GM23338 (cell line): ENCODE measurements around the gene SEPTIN8. TPM values are rescaled to one million over a fixed set of nuclear protein-coding genes. Genes with fewer than 3 reads are reported as not detected.

Source experiments
- ATAC-seq: fragments of 200-7000 bp; cut with Tn5 transposase; 3 replicates; pipeline ENCODE4 v1.9.1; 2020
- DNase-seq: peaks from one replicate; pipeline ENCODE4 v3.0.0-alpha.2; 2015; ENCODE audit warnings: low spot score
- H2AFZ ChIP-seq: fragments of 200-600 bp; sonication (generic); 2 replicates; pipeline ENCODE4 v1.8.0; 2016; ENCODE audit warnings: antibody characterized with exemption, mild to moderate bottlenecking, moderate library complexity
- H3F3A ChIP-seq: fragments of 200-600 bp; sonication (generic); replicated peaks from 2 replicates; pipeline ENCODE4 v1.8.0; 2017; ENCODE audit warnings: antibody characterized with exemption, mixed run types, low read depth
- H3K27ac ChIP-seq: fragments of 200-600 bp; sonication (generic); 2 replicates; pipeline ENCODE4 v1.6.1; 2016; ENCODE audit warnings: low read depth
- H3K27me3 ChIP-seq: fragments of 200-600 bp; sonication (generic); 2 replicates; pipeline ENCODE4 v1.8.0; 2016; ENCODE audit warnings: mild to moderate bottlenecking, mixed run types, moderate library complexity; ENCODE audit not compliant: insufficient read depth
- H3K36me3 ChIP-seq: fragments of 200-600 bp; sonication (generic); 2 replicates; pipeline ENCODE4 v1.8.0; 2016; ENCODE audit warnings: mild to moderate bottlenecking; ENCODE audit not compliant: insufficient read depth
- H3K4me1 ChIP-seq: fragments of 200-600 bp; sonication (generic); 2 replicates; pipeline ENCODE4 v1.8.0; 2016; ENCODE audit warnings: mild to moderate bottlenecking, moderate library complexity; ENCODE audit not compliant: insufficient read depth
- H3K4me2 ChIP-seq: fragments of 200-600 bp; sonication (generic); 2 replicates; pipeline ENCODE4 v1.7.1; 2017; ENCODE audit warnings: mixed run types
- H3K4me3 ChIP-seq: fragments of 200-600 bp; sonication (generic); 2 replicates; pipeline ENCODE4 v1.6.1; 2016; ENCODE audit warnings: mixed run types
- H3K79me2 ChIP-seq: fragments of 200-600 bp; sonication (generic); replicated peaks from 2 replicates; pipeline ENCODE4 v1.8.0; 2017; ENCODE audit warnings: mild to moderate bottlenecking; ENCODE audit not compliant: insufficient read depth
- H3K9me2 ChIP-seq: fragments of 200-600 bp; sonication (generic); 2 replicates; pipeline ENCODE4 v1.8.0; 2017; ENCODE audit not compliant: insufficient read depth
- H4K20me1 ChIP-seq: fragments of 200-600 bp; sonication (generic); replicated peaks from 2 replicates; pipeline ENCODE4 v1.8.0; 2017; ENCODE audit warnings: mild to moderate bottlenecking; ENCODE audit not compliant: insufficient read depth
- H3K27ac Mint-ChIP-seq: 2 replicates; pipeline ENCODE4 v1.8.0; 2020; ENCODE audit warnings: inconsistent platforms, mild to moderate bottlenecking, moderate library complexity, mixed read lengths
- H3K27me3 Mint-ChIP-seq: 3 replicates; pipeline ENCODE4 v1.8.0; 2022; ENCODE audit warnings: low read depth, mild to moderate bottlenecking, moderate library complexity, mixed read lengths, inconsistent platforms; ENCODE audit not compliant: insufficient read depth, poor library complexity
- H3K36me3 Mint-ChIP-seq: 3 replicates; pipeline ENCODE4 v1.8.0; 2021; ENCODE audit warnings: low read depth, mild to moderate bottlenecking, inconsistent platforms, moderate library complexity, mixed read lengths
- H3K4me1 Mint-ChIP-seq: 3 replicates; pipeline ENCODE4 v1.8.0; 2020; ENCODE audit warnings: mild to moderate bottlenecking, inconsistent platforms, mixed read lengths
- H3K4me3 Mint-ChIP-seq: 3 replicates; pipeline ENCODE4 v1.8.0; 2021; ENCODE audit warnings: moderate library complexity, mild to moderate bottlenecking, inconsistent platforms, mixed read lengths
- H3K9me3 Mint-ChIP-seq: 3 replicates; pipeline ENCODE4 v1.8.0; 2020; ENCODE audit warnings: moderate library complexity, mild to moderate bottlenecking, inconsistent platforms, mixed read lengths
- CREB1 ChIP-seq: fragments of 250-450 bp; sonication (Bioruptor Pico); IDR thresholded peaks from 2 replicates; pipeline ENCODE4 v1.5.0; 2020; ENCODE audit warnings: low read depth, mild to moderate bottlenecking, moderate library complexity
- ETS1 ChIP-seq: IDR thresholded peaks from 2 replicates; pipeline ENCODE4 v1.6.1; 2016; ENCODE audit warnings: antibody characterized with exemption
- EZH2 ChIP-seq: fragments of 200-600 bp; sonication (generic); IDR thresholded peaks from one replicate; pipeline ENCODE4 v1.8.0; 2017; ENCODE audit warnings: antibody characterized with exemption, mild to moderate bottlenecking, low read depth; ENCODE audit not compliant: unreplicated experiment
- EZH2phosphoT487 ChIP-seq: fragments of 200-600 bp; sonication (generic); IDR thresholded peaks from one replicate; pipeline ENCODE4 v1.8.1; 2018; ENCODE audit warnings: antibody characterized with exemption; ENCODE audit not compliant: unreplicated experiment
- JUNB ChIP-seq: IDR thresholded peaks from one replicate; pipeline ENCODE4 v1.6.1; 2016; ENCODE audit warnings: antibody characterized with exemption; ENCODE audit not compliant: unreplicated experiment
- POLR2AphosphoS5 ChIP-seq: IDR thresholded peaks from 2 replicates; pipeline ENCODE4 v1.6.1; 2016; ENCODE audit warnings: antibody characterized with exemption, low read depth
- STAT1 ChIP-seq: IDR thresholded peaks from one replicate; pipeline ENCODE4 v1.6.1; 2016; ENCODE audit warnings: antibody characterized with exemption; ENCODE audit not compliant: unreplicated experiment
- ZNF114 ChIP-seq: fragments of 250-450 bp; sonication (Bioruptor Pico); IDR thresholded peaks from 2 replicates; pipeline ENCODE4 v1.5.0; 2020; ENCODE audit warnings: mild to moderate bottlenecking, moderate library complexity
- polyA plus RNA-seq: library from polyadenylated mRNA; unstranded; fragments of >200 nt; fragmentation: Nextera tagmentation; extraction: Ambion mirVana; gene quantifications from 2 replicates; pipeline ENCODE4 v1.2.1, GENCODE V29; 2016
- total RNA-seq: library from RNA; depleted of rRNA; stranded (reverse); fragments of >200 nt; shearing (Covaris generic); gene quantifications from 2 replicates; pipeline ENCODE4 v1.2.3, GENCODE V29; 2014
- TF ChIP-seq, protein P1 (sequence below): fragments of 250-450 bp; sonication (Bioruptor Pico); IDR thresholded peaks from 2 replicates; pipeline ENCODE4 v1.5.0; 2020; ENCODE audit warnings: mild to moderate bottlenecking, moderate library complexity
- TF ChIP-seq, protein P2 (sequence below): IDR thresholded peaks from one replicate; pipeline ENCODE4 v1.6.1; 2018; ENCODE audit warnings: antibody characterized with exemption; ENCODE audit not compliant: unreplicated experiment

Gene SEPTIN8
- total and polyA plus RNA-seq, 2 experiments from 2014 or later = 8.8 to 45.0 TPM

DNA sequence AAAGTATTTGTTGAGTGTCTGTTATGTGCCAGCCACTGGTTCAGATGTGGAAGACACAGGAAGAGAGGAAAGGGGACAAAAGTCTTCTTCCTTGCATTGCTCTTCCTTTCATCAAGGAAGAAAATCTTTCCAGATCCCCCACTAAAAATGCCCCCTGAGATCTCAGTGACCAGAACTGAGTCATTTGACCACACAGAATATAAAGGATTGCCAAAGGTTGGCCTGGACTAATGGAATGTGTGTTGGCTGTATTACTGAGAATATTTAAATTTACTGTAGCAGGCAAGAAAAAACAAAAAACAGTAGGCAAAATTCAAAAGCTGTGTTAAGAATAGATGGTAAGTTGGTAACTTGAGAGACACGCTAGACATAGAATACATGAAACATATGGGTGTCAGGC, 10.0 kb upstream of the SEPTIN8 start:
- H3K9me3 Mint-ChIP-seq = no peaks in the 10 kb centered on the region
- Histone ChIP-seq H3K4me1 (no peaks in the 10 kb centered on the region), H3K9me2 (no peaks in the 10 kb centered on the region), H3K36me3 (no peaks in the 10 kb centered on the region), H3K27ac (no peak overlapping the region), H3K4me3 (no peak overlapping the region), H4K20me1 (no peaks in the 10 kb centered on the region), H2AFZ (no peak overlapping the region), H3K79me2 (no peaks in the 10 kb centered on the region), H3K4me2 (no peak overlapping the region), H3F3A (no peaks in the 10 kb centered on the region), H3K27me3 (peaks cover 4% of the 10 kb centered on the region; the same call in 1 of the 2 replicates)
- no peaks in the 10 kb centered on the region for H3K36me3 Mint-ChIP-seq
- peaks cover 12% of the 10 kb centered on the region for H3K27me3 Mint-ChIP-seq
- H3K4me3 Mint-ChIP-seq = no peak overlapping the region
- no peak for DNase-seq
- no peak overlapping the region for H3K27ac Mint-ChIP-seq
- no peak for ATAC-seq
- TF ChIP-seq STAT1 = no peak
- no peak for TF ChIP-seq ZNF114 (CRISPR knock-in tag)
- no peak for TF ChIP-seq JUNB
- no peak for TF ChIP-seq ETS1
- TF ChIP-seq POLR2AphosphoS5 = no peak
- no peak for TF ChIP-seq CREB1 (CRISPR knock-in tag)
- TF ChIP-seq, protein P1, sequence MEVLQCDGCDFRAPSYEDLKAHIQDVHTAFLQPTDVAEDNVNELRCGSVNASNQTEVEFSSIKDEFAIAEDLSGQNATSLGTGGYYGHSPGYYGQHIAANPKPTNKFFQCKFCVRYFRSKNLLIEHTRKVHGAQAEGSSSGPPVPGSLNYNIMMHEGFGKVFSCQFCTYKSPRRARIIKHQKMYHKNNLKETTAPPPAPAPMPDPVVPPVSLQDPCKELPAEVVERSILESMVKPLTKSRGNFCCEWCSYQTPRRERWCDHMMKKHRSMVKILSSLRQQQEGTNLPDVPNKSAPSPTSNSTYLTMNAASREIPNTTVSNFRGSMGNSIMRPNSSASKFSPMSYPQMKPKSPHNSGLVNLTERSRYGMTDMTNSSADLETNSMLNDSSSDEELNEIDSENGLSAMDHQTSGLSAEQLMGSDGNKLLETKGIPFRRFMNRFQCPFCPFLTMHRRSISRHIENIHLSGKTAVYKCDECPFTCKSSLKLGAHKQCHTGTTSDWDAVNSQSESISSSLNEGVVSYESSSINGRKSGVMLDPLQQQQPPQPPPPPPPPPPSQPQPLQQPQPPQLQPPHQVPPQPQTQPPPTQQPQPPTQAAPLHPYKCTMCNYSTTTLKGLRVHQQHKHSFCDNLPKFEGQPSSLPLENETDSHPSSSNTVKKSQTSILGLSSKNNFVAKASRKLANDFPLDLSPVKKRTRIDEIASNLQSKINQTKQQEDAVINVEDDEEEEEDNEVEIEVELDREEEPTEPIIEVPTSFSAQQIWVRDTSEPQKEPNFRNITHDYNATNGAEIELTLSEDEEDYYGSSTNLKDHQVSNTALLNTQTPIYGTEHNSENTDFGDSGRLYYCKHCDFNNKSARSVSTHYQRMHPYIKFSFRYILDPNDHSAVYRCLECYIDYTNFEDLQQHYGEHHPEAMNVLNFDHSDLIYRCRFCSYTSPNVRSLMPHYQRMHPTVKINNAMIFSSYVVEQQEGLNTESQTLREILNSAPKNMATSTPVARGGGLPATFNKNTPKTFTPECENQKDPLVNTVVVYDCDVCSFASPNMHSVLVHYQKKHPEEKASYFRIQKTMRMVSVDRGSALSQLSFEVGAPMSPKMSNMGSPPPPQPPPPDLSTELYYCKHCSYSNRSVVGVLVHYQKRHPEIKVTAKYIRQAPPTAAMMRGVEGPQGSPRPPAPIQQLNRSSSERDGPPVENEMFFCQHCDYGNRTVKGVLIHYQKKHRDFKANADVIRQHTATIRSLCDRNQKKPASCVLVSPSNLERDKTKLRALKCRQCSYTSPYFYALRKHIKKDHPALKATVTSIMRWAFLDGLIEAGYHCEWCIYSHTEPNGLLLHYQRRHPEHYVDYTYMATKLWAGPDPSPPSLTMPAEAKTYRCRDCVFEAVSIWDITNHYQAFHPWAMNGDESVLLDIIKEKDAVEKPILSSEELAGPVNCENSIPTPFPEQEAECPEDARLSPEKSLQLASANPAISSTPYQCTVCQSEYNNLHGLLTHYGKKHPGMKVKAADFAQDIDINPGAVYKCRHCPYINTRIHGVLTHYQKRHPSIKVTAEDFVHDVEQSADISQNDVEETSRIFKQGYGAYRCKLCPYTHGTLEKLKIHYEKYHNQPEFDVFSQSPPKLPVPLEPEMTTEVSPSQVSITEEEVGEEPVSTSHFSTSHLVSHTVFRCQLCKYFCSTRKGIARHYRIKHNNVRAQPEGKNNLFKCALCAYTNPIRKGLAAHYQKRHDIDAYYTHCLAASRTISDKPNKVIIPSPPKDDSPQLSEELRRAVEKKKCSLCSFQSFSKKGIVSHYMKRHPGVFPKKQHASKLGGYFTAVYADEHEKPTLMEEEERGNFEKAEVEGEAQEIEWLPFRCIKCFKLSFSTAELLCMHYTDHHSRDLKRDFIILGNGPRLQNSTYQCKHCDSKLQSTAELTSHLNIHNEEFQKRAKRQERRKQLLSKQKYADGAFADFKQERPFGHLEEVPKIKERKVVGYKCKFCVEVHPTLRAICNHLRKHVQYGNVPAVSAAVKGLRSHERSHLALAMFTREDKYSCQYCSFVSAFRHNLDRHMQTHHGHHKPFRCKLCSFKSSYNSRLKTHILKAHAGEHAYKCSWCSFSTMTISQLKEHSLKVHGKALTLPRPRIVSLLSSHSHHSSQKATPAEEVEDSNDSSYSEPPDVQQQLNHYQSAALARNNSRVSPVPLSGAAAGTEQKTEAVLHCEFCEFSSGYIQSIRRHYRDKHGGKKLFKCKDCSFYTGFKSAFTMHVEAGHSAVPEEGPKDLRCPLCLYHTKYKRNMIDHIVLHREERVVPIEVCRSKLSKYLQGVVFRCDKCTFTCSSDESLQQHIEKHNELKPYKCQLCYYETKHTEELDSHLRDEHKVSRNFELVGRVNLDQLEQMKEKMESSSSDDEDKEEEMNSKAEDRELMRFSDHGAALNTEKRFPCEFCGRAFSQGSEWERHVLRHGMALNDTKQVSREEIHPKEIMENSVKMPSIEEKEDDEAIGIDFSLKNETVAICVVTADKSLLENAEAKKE = no peak
- TF ChIP-seq, protein P2, sequence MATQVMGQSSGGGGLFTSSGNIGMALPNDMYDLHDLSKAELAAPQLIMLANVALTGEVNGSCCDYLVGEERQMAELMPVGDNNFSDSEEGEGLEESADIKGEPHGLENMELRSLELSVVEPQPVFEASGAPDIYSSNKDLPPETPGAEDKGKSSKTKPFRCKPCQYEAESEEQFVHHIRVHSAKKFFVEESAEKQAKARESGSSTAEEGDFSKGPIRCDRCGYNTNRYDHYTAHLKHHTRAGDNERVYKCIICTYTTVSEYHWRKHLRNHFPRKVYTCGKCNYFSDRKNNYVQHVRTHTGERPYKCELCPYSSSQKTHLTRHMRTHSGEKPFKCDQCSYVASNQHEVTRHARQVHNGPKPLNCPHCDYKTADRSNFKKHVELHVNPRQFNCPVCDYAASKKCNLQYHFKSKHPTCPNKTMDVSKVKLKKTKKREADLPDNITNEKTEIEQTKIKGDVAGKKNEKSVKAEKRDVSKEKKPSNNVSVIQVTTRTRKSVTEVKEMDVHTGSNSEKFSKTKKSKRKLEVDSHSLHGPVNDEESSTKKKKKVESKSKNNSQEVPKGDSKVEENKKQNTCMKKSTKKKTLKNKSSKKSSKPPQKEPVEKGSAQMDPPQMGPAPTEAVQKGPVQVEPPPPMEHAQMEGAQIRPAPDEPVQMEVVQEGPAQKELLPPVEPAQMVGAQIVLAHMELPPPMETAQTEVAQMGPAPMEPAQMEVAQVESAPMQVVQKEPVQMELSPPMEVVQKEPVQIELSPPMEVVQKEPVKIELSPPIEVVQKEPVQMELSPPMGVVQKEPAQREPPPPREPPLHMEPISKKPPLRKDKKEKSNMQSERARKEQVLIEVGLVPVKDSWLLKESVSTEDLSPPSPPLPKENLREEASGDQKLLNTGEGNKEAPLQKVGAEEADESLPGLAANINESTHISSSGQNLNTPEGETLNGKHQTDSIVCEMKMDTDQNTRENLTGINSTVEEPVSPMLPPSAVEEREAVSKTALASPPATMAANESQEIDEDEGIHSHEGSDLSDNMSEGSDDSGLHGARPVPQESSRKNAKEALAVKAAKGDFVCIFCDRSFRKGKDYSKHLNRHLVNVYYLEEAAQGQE = no peak
- TF ChIP-seq EZH2phosphoT487 = no peak
- TF ChIP-seq EZH2 = no peak
- peaks cover 11% of the 10 kb centered on the region for H3K4me1 Mint-ChIP-seq
